ENCODE results near the gene SOX2. TPM values are rescaled to one million over a fixed set of nuclear protein-coding genes. Genes with fewer than 3 reads are reported as not detected.
A peak's percentile ranks its signal among the peaks of the same experiment; 100 is the strongest.

SOX2 gene
- under 1 TPM; 0.21 to 0.42 TPM for total RNA-seq
- long read RNA-seq, result 0 reads

DNA sequence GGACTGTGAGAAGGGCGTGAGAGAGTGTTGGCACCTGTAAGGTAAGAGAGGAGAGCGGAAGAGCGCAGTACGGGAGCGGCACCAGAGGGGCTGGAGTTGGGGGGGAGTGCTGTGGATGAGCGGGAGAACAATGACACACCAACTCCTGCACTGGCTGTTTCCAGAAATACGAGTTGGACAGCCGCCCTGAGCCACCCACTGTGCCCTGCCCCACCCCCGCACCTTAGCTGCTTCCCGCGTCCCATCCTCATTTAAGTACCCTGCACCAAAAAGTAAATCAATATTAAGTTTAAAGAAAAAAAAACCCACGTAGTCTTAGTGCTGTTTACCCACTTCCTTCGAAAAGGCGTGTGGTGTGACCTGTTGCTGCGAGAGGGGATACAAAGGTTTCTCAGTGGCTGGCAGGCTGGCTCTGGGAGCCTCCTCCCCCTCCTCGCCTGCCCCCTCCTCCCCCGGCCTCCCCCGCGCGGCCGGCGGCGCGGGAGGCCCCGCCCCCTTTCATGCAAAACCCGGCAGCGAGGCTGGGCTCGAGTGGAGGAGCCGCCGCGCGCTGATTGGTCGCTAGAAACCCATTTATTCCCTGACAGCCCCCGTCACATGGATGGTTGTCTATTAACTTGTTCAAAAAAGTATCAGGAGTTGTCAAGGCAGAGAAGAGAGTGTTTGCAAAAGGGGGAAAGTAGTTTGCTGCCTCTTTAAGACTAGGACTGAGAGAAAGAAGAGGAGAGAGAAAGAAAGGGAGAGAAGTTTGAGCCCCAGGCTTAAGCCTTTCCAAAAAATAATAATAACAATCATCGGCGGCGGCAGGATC is at the start of gene SOX2:
Gene SOX2 (plus strand): TSS at position 601 of the 811 bp plus-strand sequence. CDS start 436 bp downstream, outside the sequence.
- intact Hi-C loops (cut with DNase I, micrococcal nuclease), result loop anchor here in 1 of 2 donors (5.0 kb wide), 1 partner anchor 546 kb away; no protein-coding TSS in a partner anchor
- peak; percentile 47 to 67 for DNase-seq

DNA sequence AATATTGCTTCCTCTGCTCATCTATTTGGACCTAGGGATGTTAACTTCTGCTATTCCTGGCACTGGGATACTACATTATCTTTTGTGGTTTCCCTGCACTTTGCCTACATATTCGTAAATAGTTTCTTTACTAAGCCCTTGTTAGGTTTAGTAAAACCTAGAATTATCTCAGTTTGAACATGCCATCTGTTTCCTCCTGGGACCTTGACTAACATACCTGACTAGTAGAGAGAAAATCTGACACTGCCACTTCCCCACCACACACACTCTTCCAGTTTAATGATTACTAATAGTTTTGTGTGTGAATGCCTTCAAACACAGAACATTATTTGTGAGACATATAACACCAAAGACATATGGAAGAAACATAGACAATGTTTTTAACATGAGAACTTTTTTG is 28.2 kb upstream of the SOX2 start:
- ATAC-seq, result no peak
- DNase-seq, result no peak
- intact Hi-C loops (cut with DNase I, micrococcal nuclease), result no loop called here

More for the DNA sequence above, at the start of gene SOX2:
- ATAC-seq, result peak; percentile 84

GRCh38 chr3:181687190-181687589 is 24.5 kb upstream of the SOX2 start:
- intact Hi-C loops (cut with DNase I, micrococcal nuclease), result no loop called here
- no peak for DNase-seq
- ATAC-seq, result no peak

- ATAC-seq (no peak), DNase-seq (no peak)
- intact Hi-C loops (cut with DNase I, micrococcal nuclease), result no loop called here
These were observed 24.0 kb upstream of the SOX2 start for GRCh38 chr3:181687731-181688130.

DNA sequence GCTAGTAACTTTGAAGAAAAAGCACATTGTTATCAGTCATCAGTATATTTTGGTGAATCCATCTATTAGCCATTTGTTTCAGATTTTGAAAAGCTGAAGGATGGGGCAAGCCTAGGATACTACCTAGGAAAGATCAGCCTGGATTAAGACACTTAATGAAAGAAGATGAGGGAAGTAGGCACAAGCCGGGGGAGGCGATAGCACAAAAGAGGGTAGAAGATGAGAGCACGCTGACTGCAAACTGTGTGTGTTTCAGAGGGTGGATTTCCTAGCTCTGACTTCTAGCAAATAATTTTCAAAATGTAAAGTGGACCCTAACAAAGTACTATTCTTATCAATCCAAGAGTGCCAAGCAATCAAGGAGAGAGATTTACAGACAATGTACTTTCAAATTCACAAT is 22.2 kb upstream of the SOX2 start:
- DNase-seq (no peak), ATAC-seq (no peak)
- intact Hi-C loops (cut with DNase I, micrococcal nuclease), result no loop called here

DNA sequence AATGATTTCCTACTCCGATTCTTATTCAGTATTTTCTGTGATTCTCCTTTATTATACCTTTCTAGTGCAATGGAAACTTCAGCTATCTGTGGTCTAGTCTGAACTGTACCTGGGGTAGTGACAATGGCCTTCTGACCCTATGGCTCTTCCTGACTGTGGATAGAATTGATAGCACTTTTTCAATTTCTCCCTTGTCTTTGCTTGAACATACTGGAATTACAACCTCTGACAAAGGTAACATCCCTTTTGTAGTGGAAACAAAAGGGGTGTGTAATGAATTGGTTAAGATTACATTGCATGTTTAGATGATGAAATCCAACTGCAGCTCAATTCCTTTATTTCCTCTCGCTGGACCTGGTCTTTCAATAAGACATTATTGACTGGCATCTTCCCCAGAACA is 21.0 kb upstream of the SOX2 start:
- ATAC-seq (no peak), DNase-seq (no peak)
- intact Hi-C loops (cut with DNase I, micrococcal nuclease), result no loop called here

DNA sequence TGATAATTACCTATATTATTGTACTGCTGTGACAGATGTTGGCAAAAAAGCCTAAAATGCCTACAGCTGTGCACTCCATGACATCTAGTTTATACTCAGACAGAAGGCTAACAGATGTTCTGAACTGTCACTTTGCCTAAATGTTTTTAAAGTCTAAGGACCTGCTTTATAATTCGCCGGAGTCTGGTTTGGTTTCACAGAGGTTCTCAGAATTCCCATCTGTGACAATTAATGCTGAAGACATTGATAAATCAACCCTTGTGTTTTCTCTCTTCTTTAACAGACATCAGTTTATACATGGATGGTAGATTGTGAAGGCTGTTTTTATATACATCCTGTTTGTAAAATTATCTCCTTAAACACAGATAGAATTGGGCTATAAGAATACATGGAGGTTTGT is 19.8 kb upstream of the SOX2 start:
- no peak for ATAC-seq
- DNase-seq, result no peak
- intact Hi-C loops (cut with DNase I, micrococcal nuclease), result no loop called here

DNA sequence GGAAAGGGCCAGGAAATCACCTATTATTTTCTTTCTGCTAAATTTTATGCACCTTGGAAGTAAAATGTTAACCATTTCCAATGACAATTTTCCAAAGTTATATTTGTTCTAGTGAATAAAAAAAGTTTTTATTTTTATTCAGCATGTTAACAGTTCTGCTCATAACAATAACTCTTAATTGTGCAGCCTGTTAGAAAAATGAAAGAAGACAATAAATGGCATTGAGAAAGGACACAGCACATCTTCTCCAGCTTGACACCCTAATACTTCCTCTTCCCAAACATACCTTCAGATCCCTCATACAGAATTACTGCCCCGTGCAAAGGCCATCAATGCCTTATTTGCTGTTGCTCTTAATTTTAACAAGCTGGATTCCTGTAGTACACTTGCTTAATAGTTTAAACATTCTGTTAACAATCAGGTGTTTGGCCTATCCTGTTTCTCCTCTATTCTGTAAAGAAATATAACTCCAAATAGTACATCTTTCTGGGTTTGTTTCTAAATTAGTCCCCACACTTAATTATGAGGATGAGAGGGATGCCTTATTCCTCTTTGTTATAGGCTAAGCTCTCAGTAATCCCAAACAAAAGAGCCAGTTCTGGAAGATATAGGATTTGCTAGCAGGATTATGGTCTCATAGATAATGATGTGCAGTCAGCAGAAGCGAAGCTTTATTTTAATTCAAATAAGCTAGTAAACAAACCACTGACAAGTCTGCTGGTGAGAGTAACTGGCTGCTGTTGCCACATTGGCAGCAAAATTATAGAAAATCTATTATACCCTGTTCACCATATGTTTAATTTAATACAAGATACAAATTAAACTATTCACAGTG is 19.2 kb upstream of the SOX2 start:
- intact Hi-C loops (cut with DNase I, micrococcal nuclease), result no loop called here
- ATAC-seq (no peak), DNase-seq (no peak)

DNA sequence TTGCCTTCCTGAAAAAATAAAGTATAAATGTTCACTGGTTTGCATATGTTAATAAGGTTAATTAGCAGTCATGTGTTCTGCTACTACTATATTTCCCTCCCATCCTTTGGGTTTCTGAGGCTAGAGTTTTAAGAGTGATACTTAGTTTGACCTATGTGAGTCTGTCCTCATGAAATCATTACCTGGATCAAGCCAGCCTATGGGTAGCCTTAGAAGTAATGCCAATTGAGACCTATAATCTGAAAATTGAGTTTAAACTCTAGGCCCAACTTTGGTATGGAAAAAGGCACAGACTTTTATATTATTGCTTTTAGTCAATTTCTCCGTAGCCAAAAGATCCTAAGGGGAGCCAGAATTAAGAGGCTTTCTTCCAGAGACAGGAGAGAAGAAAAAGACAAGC is 18.4 kb upstream of the SOX2 start:
- no peak for ATAC-seq
- intact Hi-C loops (cut with DNase I, micrococcal nuclease), result no loop called here
- no peak for DNase-seq

GRCh38 chr3:181694805-181695660 is 16.7 kb upstream of the SOX2 start:
- intact Hi-C loops (cut with DNase I, micrococcal nuclease), result no loop called here
- DNase-seq (peak; percentile 36 to 40), ATAC-seq (peak; percentile 62)

DNA sequence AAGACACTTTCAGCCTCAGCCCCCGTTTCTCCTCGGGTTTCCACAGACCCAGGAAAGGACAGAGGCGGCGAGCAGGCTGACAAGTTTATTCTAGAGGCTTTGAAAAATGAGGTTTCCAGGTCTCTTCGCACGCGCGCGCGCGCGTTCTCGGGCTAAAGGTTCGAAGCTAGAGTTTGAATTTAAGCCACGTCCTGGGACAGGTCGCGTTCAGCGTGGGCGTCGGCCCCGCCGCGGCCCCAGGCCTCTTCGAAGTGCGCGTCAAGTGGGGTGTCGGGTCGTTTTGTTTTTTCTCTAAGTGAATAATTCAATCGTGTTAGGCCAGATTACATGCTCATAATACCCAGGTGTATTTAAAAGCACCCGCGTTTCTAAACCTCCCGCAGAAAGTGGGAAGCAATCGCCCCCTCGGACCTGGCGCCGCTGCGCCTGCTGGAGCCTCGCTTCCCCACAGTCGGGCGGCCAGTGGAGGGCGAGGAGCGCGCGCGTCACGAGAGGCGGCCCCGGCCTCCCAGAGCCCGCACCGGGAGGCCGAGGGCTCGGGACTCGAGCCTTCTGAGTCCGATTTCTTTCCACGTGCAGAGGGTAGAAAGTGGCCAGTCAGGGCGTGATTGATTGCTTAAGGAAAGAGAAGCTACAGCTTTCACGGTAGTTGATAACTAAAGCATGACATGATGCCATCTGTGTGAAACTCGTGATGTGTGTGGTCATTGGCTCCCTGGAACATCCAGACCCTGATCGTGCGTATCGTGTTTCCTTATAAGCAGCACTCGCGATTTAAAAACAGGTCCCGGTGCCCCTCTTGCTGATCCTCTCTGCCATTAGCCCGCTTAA is 15.8 kb upstream of the SOX2 start:
- DNase-seq, result no peak
- ATAC-seq, result peak; percentile 30
- intact Hi-C loops (cut with DNase I, micrococcal nuclease), result no loop called here

DNA sequence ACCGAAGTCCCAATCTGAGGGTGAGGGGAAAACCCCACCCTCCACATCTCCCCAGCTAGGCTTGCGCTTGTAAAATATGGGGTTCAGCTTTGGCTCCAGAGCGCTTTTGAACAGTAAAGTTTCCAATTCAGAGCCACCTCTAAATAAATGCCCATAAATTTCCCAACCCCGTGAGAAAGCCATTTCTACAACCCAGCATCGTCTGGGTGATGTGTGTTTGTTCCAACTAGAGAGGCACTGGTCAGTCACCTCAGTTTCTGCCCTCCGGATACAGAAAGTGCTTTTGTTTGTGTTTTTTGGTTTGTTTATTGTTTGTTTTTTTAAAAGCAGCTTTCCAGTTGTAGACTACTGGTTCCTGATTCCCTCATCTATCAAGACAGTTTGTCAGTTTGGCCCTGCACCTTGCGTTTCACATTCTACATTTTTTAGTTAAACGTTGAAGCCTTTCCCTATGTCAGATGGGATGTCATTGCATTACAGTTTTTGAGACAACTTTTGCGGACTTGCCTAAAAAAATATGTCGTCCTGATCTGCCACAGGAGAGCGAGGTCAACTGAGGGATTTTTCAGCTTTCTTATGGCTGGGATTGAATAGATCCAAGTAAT is 15.0 kb upstream of the SOX2 start:
- intact Hi-C loops (cut with DNase I, micrococcal nuclease), result no loop called here
- DNase-seq, result no peak
- no peak for ATAC-seq

- no peak for DNase-seq
- no peak for ATAC-seq
- intact Hi-C loops (cut with DNase I, micrococcal nuclease), result no loop called here
These were observed 13.3 kb upstream of the SOX2 start for GRCh38 chr3:181698263-181698954.

- intact Hi-C loops (cut with DNase I, micrococcal nuclease), result no loop called here
- ATAC-seq (no peak), DNase-seq (no peak)
These were observed 12.4 kb upstream of the SOX2 start for GRCh38 chr3:181699171-181699903.

DNA sequence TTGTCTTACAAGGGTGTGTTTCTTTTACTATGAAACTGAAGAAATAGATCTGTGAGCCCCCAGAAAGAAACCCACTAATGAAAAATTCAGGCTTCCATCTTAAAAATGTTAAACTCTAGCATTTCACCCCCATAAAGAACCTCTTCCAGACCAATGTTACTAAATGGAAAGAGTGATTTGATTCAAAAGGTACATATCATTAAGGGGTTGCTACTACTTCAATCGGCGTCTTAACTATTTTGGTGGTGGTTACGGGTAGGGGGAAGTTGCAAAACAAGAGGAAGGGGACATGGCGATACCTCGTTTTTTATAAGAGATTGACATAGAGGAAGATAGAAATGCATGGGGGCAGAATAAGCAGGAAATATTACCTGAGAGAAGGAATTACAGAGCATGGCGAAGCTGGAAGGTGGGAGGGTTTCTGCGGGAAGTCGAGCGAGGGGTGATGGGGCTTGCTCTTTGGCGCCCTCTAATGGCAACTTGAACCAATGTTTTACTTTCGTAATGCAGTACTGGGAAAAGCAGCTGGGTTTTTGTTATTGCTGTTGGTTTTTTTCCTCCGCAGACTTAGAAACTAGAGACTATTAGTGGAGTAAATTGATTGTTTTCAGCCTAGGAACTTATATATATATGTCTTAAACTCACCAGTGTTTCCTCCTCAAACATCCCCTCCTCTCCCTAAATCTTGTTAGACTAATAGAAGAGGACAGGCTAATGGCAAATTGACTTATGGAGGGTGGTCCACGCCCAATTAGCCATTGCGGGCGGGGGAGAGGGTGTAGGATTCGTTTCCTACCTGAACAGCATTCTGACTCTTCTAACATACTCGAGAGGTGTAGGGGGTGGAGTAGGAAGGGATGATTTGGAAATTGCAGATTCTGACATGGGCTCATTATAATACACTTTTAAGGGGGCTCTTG is 11.3 kb upstream of the SOX2 start:
- ATAC-seq (peak; percentile 74), DNase-seq (peak in 1 of 2 donors; percentile 62)
- intact Hi-C loops (cut with DNase I, micrococcal nuclease), result loop anchor here in 1 of 2 donors (10.0 kb wide), 1 partner anchor 984 kb away; no protein-coding TSS in a partner anchor

Measured in left colon (tissue), 2 donors.